AG09319 (cell line): ENCODE data around the gene UCP3.

ENCODE experiments used
- DNase-seq: peaks from one replicate; pipeline ENCODE4 v3.0.0-alpha.2; 2010; ENCODE audit warnings: low read depth; ENCODE audit errors: extremely low read depth
- TF ChIP-seq, protein P1 (sequence below): IDR thresholded peaks from 2 replicates; pipeline ENCODE4 v1.5.1; 2011; ENCODE audit warnings: low read depth, mild to moderate bottlenecking, inconsistent platforms, low read length, moderate library complexity

Gene UCP3

DNA sequence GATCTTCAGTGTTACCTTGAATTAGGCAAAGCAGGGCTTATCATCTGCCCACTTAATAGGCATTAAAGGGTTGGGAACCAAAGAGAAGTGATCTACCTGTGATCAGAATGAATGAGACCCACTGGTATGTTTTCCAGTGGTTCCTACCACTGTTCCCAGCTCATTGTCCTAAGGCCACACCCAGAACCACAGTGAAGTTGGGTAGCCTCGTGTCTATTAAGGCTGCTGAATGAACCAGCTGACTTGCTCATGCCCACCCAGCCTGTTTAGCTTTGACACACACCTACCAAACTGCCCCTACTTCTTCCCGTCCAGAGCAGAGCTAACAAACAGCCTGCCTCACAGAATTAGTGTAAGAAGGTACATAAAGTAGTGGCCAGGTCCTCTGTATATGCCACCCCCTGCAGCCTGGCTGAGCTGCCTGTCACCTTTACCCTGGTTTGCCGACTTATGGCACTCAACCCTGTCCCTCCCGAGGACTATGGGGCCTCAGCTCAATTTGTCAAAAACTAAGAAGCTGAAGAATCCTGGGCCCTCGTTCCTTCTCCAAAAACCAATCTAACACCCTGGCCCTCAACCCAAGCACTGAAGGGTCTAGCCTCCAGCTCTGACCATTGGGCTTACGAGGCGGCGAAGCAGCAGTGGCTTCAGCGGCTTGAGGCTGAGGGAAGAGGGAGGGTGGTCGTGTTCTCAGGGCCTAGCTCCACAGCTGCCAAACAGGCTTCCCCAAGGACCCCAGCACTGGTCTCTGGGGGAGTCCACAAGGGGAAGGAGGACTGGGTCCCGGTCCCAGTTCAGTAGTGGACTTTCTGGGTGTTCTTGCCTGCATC is 36.0 kb downstream of the UCP3 start:
- TF ChIP-seq, protein P1, sequence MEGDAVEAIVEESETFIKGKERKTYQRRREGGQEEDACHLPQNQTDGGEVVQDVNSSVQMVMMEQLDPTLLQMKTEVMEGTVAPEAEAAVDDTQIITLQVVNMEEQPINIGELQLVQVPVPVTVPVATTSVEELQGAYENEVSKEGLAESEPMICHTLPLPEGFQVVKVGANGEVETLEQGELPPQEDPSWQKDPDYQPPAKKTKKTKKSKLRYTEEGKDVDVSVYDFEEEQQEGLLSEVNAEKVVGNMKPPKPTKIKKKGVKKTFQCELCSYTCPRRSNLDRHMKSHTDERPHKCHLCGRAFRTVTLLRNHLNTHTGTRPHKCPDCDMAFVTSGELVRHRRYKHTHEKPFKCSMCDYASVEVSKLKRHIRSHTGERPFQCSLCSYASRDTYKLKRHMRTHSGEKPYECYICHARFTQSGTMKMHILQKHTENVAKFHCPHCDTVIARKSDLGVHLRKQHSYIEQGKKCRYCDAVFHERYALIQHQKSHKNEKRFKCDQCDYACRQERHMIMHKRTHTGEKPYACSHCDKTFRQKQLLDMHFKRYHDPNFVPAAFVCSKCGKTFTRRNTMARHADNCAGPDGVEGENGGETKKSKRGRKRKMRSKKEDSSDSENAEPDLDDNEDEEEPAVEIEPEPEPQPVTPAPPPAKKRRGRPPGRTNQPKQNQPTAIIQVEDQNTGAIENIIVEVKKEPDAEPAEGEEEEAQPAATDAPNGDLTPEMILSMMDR, result no peak
- DNase-seq, result no peak

DNA sequence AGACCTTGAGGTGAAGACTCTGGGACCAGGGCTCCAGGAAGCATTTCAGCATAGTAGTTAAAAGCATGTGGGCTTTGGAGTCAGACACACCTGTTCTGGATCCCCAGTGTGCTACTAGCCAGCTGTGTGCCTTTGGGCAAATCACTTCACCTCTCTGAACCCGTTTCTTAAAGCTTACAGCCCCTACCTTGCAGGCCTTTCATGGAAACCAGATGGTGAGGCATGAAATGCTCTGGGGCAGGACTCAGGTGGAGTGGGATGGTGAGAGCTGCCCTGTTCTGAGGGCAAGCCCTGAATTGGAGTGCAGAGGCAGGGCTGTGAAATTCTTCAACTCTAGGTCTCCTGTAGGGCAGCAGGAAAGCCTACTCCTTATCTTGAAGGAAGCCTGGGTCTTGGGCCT is 36.7 kb downstream of the UCP3 start:
- TF ChIP-seq, protein P1, result no peak
- DNase-seq, result no peak

DNA sequence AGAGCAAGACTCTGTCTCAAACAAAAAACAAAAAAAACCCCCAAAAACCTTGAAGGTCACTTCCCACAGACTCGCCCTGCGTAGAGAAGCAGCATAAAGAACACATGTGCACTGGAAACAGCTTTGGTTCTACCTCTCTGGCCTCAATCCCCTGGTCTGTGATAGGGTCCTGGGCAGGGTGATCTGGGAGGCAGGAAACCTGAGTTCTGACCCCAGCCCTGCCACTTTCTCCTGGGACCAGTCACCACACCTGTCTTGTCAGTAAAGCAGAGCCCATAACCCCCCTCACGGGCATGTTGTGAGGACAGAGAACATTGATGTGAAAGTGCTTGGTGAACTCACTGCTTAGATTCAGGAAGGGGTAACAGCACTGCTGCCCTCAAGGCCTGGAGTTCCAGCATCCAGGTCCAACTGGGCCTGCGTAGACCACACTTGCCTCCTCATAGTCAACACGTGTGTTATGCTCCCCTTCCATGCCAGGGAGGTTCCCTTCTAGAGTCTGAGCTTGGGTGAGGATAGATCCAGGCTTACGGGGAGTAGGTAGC is 37.6 kb downstream of the UCP3 start:
- TF ChIP-seq, protein P1, result no peak
- no peak for DNase-seq

DNA sequence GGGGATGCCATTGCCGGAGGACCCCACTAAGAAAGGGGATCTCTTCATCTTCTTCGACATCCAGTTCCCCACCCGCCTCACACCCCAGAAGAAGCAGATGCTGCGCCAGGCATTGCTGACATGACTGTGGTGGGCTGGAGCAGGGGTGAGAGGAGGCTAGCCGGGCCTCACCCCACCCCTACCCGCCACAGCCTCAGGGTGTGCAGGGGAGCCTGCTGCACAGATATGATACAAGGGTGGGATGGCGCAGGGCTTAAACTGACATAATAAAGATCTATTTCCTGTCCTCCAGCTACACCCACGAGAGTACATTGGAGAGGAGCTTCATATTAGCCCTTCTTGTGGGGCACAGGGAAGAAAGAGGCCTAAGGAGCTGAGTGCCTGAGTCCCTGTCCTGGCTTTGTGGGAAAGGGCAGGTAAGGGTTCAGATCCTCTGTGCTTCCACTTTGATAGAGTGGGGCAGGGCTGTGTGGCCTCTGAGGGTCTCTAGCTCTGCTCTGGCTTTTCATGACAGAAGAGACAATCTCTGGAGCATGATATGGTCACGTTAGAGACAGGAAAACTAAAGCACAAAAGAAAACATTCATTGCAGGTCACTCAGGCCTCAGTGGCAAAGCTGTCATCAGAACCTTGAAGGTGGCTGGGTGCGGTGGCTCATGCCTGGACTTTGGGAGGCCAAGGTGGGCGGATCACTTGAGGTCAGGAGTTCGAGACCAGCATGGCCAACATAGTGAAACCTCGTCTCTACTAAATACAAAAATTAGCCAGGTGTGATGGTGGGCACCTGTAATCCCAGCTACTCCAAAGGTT is 38.7 kb downstream of the UCP3 start:
- TF ChIP-seq, protein P1, result no peak
- no peak for DNase-seq

DNA sequence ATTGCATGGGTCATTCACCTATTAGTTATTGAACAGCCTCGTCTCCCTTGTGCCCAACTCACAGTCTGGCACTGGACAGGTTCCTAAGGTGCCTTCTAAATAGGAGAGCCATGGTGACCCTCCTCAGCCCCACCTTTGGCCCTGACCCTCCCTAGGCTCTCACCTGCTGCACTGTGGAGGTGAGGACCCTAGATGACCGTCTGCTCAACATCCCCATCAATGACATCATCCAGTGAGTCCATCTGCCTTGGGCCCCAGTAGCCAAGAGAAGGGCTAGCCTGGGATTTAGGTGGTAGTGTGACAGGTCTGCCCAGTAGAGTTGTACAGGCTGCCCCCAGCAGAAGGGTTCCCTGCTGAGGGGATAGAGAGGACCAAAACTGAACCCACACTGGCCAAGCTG is 39.8 kb downstream of the UCP3 start:
- TF ChIP-seq, protein P1, result no peak
- DNase-seq, result no peak

DNA sequence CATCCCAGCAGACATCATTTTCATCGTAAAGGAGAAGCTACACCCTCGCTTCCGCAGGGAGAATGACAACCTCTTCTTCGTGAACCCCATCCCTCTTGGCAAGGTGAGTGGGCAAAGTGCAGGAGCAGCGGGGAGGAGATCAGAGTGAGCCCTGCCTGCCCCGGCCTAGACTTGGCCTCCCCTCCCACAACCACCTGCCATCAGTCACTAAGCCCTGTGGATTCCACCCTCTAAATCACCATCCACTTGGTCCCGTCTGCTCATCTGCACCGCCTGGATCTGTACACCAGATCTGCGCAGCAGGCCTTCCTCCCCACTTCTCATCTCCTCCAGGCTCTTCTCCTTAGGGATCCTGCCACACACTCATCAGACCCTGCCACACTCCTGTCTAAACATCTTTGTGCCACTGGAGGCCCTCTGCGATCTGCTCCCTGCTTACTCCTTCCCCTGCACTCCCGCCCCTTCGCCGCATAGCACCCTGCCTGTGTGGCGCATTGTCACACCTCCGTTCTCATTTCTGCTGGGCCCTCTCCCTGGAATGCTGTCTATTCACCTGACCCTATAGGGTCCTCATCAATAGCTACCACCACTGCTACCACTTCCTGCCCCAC is 40.4 kb downstream of the UCP3 start:
- TF ChIP-seq, protein P1, result no peak

More for the DNA sequence above, 40.4 kb downstream of the UCP3 start:
- no peak for DNase-seq
